ENCODE data around the gene GRIK2.

GRIK2 gene

GRCh38 chr6:101806241-101806640 is 412.7 kb downstream of the GRIK2 start:
- no peak overlapping the region for H3K4me3 ChIP-seq (ENCODE audit: low read depth, low read length)
- TF ChIP-seq CTCF (IDR thresholded peaks at IDR 0.05; ENCODE audit: insufficient read depth, low read depth, low read length, missing control alignments) = no peak
- no peak for DNase-seq (ENCODE audit: low read depth)

DNA sequence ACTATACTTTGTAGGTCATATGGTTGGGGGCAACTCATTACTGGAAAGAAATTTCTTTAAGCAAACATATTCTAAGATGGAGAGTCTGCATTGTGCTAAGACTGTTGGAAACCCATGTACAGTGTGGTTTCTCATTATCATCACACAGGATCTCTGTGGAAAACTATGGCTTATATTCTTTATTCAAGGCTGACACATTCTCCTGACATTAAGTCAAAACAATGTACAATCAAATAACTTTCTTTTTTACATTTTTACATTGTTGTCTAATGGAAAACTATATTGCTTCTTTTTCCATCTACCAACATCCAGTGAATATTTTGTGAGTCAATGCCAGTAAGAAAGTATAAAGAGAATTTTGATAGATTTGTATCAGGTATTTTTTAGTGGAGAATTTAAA is 417.6 kb downstream of the GRIK2 start:
- no peak overlapping the region for H3K4me3 ChIP-seq (ENCODE audit: low read depth, low read length)
- no peak for TF ChIP-seq CTCF (IDR thresholded peaks at IDR 0.05; ENCODE audit: insufficient read depth, low read depth, low read length, missing control alignments)
- no peak for DNase-seq (ENCODE audit: low read depth)

DNA sequence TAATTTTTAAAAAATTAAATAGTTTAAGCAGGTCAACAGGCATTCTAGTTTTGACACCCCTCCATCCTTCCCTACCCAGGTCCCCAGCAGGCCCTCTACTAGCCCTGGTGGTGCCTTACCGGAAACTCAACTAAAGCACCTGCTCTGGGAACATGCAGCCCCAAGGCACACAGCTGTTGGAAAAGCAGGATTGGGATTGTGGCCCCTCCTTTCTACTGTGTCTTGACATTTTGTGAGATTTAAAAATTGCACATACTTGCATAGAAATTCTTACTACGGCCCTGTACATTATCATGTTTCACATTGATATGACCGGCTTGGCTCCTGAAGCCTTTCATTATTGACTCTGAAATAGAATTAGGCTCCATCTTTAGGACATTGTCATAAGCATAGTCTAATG is 423.2 kb downstream of the GRIK2 start:
- TF ChIP-seq CTCF (IDR thresholded peaks at IDR 0.05; ENCODE audit: insufficient read depth, low read depth, low read length, missing control alignments) = no peak
- no peak for DNase-seq (ENCODE audit: low read depth)
- no peak overlapping the region for H3K4me3 ChIP-seq (ENCODE audit: low read depth, low read length)

DNA sequence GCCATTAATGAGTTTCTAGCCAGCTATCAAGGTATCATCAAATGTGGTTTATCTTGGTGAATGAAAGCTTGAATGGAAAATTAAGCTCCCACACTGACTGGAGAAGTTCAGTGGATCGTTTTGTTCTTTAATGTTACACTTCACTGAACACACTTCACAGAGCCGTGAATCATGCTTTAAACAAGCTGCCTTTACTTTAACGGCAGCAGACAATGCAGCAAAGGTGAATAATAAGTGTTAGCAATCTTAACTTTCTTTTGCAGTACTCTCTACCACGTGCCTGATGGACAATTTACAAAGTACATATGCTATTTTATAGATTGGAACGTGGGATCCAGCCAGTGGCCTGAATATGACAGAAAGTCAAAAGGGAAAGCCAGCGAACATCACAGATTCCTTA is 424.5 kb downstream of the GRIK2 start:
- no peak for TF ChIP-seq CTCF (IDR thresholded peaks at IDR 0.05; ENCODE audit: insufficient read depth, low read depth, low read length, missing control alignments)
- no peak for DNase-seq (ENCODE audit: low read depth)
- H3K4me3 ChIP-seq (ENCODE audit: low read depth, low read length) = no peak overlapping the region

GRCh38 chr6:101824551-101825345 is 431.2 kb downstream of the GRIK2 start:
- H3K4me3 ChIP-seq (ENCODE audit: low read depth, low read length) = no peak overlapping the region

GRCh38 chr6:101826269-101826668 is 432.8 kb downstream of the GRIK2 start:
- no peak for DNase-seq (ENCODE audit: low read depth)
- no peak overlapping the region for H3K4me3 ChIP-seq (ENCODE audit: low read depth, low read length)
- TF ChIP-seq CTCF (IDR thresholded peaks at IDR 0.05; ENCODE audit: insufficient read depth, low read depth, low read length, missing control alignments) = no peak

More at GRCh38 chr6:101824551-101825345, 431.2 kb downstream of the GRIK2 start:
- DNase-seq (ENCODE audit: low read depth) = no peak
- no peak for TF ChIP-seq CTCF (IDR thresholded peaks at IDR 0.05; ENCODE audit: insufficient read depth, low read depth, low read length, missing control alignments)

GRCh38 chr6:101826678-101827077 is 433.2 kb downstream of the GRIK2 start:
- TF ChIP-seq CTCF (IDR thresholded peaks at IDR 0.05; ENCODE audit: insufficient read depth, low read depth, low read length, missing control alignments) = no peak
- no peak for DNase-seq (ENCODE audit: low read depth)

More at GRCh38 chr6:101826678-101827077, 433.2 kb downstream of the GRIK2 start:
- no peak overlapping the region for H3K4me3 ChIP-seq (ENCODE audit: low read depth, low read length)
